HCT116 (cell line): ENCODE measurements around the gene MRPL16.
"Not testable (repeated sequence)": the region's sequence is repeated elsewhere in the genome, so short reads cannot be mapped to it uniquely, and the experiment has no call there.

Source experiments
- POLR2A ChIP-seq: IDR thresholded peaks from 2 replicates; pipeline ENCODE4 v1.7.0; 2011; ENCODE audit warnings: borderline replicate concordance; ENCODE audit not compliant: insufficient read depth, insufficient read length; ENCODE audit errors: extremely low read depth
- POLR2AphosphoS5 ChIP-seq: IDR thresholded peaks from 2 replicates; pipeline ENCODE4 v1.6.1; 2011; ENCODE audit warnings: mild to moderate bottlenecking, low read depth, low read length, moderate library complexity
- TCF7L2 ChIP-seq: IDR thresholded peaks from 2 replicates; pipeline ENCODE4 v1.7.0; 2011; ENCODE audit warnings: borderline replicate concordance, inconsistent platforms; ENCODE audit not compliant: insufficient read depth, insufficient read length; ENCODE audit errors: extremely low read depth
- TF ChIP-seq, protein P1 (sequence below), 3 experiments: fragments of 200-600 bp in 1 of 3; sonication (generic) in 1 of 3; IDR thresholded peaks in 2 of 3; conservative IDR thresholded peaks in 1 of 3; 2 replicates each; pipeline ENCODE4 v1.5.1; 2012 to 2017; ENCODE audit warnings: low read depth in 2 of 3, low read length in 2 of 3, antibody characterized with exemption in 1 of 3, borderline replicate concordance in 1 of 3, control low read depth in 1 of 3, mild to moderate bottlenecking in 1 of 3, mixed read lengths in 1 of 3, mixed run types in 1 of 3, moderate library complexity in 1 of 3; ENCODE audit not compliant: insufficient read depth in 1 of 3

DNA sequence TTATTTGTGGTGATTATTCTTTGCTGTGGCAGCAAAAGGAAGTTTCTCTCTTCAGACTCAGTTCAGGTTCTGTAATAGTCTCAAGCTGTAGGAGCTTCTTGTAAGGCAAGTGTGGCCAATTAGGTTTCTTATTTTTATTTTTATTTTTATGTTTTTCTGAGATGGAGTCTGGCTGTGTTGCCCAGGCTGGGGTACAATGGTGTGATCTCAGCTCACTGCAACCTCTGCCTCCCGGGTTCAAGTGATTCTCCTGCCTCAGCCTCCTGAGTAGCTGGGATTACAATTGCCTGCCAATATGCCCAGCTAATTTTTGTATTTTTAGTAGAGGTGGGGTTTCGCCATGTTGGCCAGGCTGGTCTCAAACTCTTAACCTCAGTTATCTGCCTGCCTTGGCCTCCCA, 39.0 kb upstream of the MRPL16 start:
- not testable (repeated sequence) for TF ChIP-seq POLR2A, POLR2AphosphoS5, TCF7L2
- TF ChIP-seq, protein P1, sequence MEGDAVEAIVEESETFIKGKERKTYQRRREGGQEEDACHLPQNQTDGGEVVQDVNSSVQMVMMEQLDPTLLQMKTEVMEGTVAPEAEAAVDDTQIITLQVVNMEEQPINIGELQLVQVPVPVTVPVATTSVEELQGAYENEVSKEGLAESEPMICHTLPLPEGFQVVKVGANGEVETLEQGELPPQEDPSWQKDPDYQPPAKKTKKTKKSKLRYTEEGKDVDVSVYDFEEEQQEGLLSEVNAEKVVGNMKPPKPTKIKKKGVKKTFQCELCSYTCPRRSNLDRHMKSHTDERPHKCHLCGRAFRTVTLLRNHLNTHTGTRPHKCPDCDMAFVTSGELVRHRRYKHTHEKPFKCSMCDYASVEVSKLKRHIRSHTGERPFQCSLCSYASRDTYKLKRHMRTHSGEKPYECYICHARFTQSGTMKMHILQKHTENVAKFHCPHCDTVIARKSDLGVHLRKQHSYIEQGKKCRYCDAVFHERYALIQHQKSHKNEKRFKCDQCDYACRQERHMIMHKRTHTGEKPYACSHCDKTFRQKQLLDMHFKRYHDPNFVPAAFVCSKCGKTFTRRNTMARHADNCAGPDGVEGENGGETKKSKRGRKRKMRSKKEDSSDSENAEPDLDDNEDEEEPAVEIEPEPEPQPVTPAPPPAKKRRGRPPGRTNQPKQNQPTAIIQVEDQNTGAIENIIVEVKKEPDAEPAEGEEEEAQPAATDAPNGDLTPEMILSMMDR (IDR thresholded peaks at IDR 0.05 in 2 of 3, conservative IDR thresholded peaks at IDR 0.05 in 1 of 3; ENCODE audit: borderline replicate concordance in 1 of 3, insufficient read depth in 1 of 3, low read depth in 2 of 3, low read length in 2 of 3), result not testable (repeated sequence)
